MM.1S (cell line): ENCODE results near the gene PWWP2B.

Experiments
- CTCF ChIP-seq: fragments of 300-600 bp; sonication (generic); IDR thresholded peaks from 2 replicates; pipeline ENCODE4 v1.5.1; 2016; ENCODE audit warnings: antibody characterized with exemption, low read length, mixed read lengths
- EZH2 ChIP-seq: fragments of 300-600 bp; sonication (generic); optimal IDR thresholded peaks from 2 replicates; pipeline ENCODE3; 2017; ENCODE audit warnings: low read depth, mild to moderate bottlenecking, antibody characterized with exemption, low read length, mixed read lengths
- EZH2phosphoT487 ChIP-seq: fragments of 300-600 bp; sonication (generic); IDR thresholded peaks from 2 replicates; pipeline ENCODE4 v1.6.1; 2018; ENCODE audit warnings: antibody characterized with exemption, low read length

- TF ChIP-seq CTCF (no peak), EZH2phosphoT487 (no peak), EZH2 (no peak)
These were observed 27.9 kb upstream of the PWWP2B start for GRCh38 chr10:132368881-132369635.
